Measurements from ENCODE around the gene PREB. TPM values are rescaled to one million over a fixed set of nuclear protein-coding genes. Genes with fewer than 3 reads are reported as not detected.

PREB gene
- total and polyA plus RNA-seq, 2 of the 13 experiments (the other 11 are each of a cell fraction or from before 2014, with no cell fraction given), result 112 to 192 TPM

GRCh38 chr2:27086724-27087593, 47.5 kb downstream of the PREB start, which contains the start of gene KHK (continued):
- TF ChIP-seq ZBTB10 (CRISPR knock-in tag; IDR thresholded peaks at IDR 0.05; ENCODE audit: borderline replicate concordance) (no peak; the same call in 1 of the 2 replicates), ZNF746 (CRISPR knock-in tag; IDR thresholded peaks at IDR 0.05) (no peak), MIXL1 (CRISPR knock-in tag; IDR thresholded peaks at IDR 0.05) (no peak; the same call in 1 of the 2 replicates), GATAD1 (CRISPR knock-in tag; IDR thresholded peaks at IDR 0.05) (no peak; the same call in 1 of the 2 replicates), ZFP36L1 (CRISPR knock-in tag; IDR thresholded peaks at IDR 0.05) (peak; percentile 48; the same call in 1 of the 2 replicates), EED (CRISPR knock-in tag; IDR thresholded peaks at IDR 0.05) (peak; percentile 87; the same call in 1 of the 2 replicates), THAP8 (CRISPR knock-in tag; IDR thresholded peaks at IDR 0.05; ENCODE audit: borderline replicate concordance) (no peak; the same call in 1 of the 2 replicates), HMGXB4 (CRISPR knock-in tag; IDR thresholded peaks at IDR 0.05; ENCODE audit: borderline replicate concordance in 1 of 2, low read depth in 1 of 2) (no peak; a peak in 1 of 4 replicates), BCLAF1 (IDR thresholded peaks at IDR 0.05) (no peak), U2AF2 (IDR thresholded peaks at IDR 0.05; ENCODE audit: low read depth, low read length) (no peak), NAIF1 (CRISPR knock-in tag; IDR thresholded peaks at IDR 0.05; ENCODE audit: borderline replicate concordance) (no peak), FOXO4 (CRISPR knock-in tag; conservative IDR thresholded peaks at IDR 0.05) (no peak), FOXM1 (CRISPR knock-in tag; IDR thresholded peaks at IDR 0.05) (no peak; the same call in 1 of the 2 replicates), RCOR2 (CRISPR knock-in tag; IDR thresholded peaks at IDR 0.05) (no peak), RFX5 (IDR thresholded peaks at IDR 0.05; ENCODE audit: low read depth, low read length) (no peak), ZNF784 (CRISPR knock-in tag; IDR thresholded peaks at IDR 0.05; ENCODE audit: borderline replicate concordance) (no peak), ZNF772 (CRISPR knock-in tag; IDR thresholded peaks at IDR 0.05) (no peak)

All from HepG2 (cell line).